ENCODE results near the gene SMTNL1.
"Not testable (repeated sequence)": the region's sequence is repeated elsewhere in the genome, so short reads cannot be mapped to it uniquely, and the experiment has no call there.

SMTNL1 gene

DNA sequence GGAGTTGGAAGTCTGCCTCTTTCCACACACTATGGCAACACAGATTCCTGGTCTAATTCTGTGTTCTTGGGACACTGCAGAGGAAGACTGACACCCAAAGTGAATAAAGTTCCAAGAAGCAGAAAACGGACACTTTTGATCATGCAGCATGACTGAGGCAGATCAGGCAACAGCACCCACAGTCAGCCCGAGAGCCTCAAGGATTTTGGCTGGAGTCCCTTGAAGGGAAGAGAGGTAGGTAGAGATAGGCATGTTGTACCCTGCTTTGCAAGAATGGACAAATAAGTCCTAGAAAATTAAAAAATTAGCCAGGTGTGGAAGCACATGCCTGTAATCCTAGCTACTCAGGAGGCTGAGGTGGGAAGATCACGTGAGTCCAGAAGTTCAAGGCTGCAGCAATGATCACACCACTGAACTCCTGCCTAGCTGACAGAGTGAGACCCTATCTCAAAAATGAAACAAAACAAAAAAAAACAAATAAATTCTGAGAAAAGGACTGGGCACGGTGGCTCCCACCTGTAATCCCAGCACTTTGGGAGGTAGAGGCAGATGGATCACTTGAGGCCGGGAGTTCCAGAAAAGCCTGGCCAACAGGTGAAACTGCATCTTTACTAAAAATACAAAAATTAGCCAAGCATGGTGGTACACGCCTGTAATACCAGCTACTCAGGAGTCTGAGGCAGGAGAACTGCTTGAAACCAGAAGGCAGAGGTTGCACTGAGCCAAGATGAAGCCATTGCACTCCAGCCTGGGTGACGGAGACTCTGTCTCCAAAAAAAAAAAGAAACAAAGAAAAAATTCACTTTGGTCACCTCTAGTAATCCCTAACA lies 28.8 kb upstream of the SMTNL1 start:
- DNase-seq (ENCODE audit: low read depth in 3 of 3, low spot score in 1 of 3): no peak

DNA sequence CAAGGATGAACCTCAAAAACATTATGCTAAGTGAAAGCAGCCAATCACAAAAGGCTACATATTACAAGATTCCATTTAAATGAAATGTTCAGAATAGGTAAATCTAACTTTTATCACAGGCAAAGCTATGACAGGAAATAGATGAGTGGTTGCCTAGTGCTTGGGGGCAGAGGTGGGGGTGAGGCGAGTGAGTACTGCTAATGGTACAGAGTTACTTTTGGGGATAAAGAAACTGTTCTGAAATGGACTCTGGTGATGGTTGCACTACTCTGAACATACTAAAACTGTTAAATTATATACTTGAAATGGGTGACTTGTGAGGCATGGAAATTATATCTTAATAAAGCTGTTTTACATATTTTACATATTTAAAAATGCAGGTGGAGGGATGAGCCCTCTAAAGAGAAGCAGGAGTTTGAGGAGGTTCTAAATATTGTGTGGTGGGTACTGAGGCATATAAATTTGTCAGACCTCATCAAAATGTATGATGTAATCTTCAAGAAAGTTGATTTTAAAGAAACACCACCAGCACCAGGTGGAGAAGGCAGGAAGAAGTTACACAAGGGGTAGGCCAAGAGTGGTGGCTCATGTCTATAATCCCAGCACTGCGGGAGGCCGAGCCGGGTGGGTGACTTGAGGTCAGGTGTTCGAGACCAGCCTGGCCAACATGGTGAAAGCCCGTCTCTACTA lies 25.5 kb upstream of the SMTNL1 start:
- DNase-seq (ENCODE audit: low read depth in 3 of 3, low spot score in 1 of 3): no peak

DNA sequence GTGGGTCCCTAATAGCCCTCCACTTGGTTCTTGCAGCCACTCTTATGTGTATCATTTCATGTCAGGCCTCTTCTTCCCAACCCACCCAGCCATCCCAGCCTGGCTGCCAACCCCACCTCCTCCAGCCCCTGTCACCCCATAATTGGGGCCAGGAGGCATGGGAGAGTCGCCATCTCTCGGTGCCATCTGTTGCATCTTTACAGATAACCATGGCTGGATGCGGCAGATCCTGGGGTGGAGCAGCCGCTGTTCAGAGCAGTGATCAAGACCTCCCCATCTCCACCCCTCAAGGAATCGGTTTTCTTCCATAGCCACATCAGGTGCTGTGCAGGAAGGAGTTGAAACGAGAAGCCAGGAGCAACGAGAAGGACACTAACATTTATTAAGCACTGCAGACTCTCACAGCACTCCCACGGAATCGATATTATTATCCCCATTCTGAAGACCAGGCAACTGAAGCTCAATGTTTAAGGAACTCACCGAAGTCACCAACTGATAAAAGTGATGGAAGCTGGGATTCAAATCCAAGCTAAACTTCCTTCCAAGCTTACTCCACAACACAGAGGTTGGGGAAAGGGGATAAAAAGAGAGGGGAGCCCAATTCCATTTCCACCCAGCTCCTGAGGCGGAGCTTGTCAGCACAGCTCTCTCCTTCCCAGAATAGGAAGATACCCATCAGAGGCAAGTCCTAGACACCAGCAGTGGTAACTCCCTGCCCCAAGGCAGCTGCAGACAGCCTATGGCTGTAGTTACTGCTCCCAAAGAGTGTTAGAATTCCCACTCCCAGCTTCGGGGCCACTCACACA lies 24.5 kb upstream of the SMTNL1 start:
- DNase-seq (ENCODE audit: low read depth in 3 of 3, low spot score in 1 of 3): no peak

DNA sequence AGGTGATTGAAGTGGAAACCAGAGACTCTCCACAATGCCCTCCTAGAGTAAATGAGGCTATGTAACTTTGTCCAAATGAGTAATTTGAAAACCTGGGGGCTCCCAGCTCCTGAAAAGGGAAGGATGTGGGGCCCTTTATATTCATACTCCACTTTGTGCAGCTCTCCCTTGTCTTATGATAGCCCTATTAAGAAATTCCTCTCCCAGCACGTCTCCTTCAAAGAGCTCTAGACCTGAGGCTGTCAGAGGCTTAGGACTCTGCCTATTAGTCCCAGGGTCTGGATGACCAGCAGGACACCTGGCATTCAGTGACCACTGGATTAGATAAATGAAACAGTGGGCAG lies 24.0 kb upstream of the SMTNL1 start:
- no peak for DNase-seq (ENCODE audit: low read depth in 3 of 3, low spot score in 1 of 3)

GRCh38 chr11:57513911-57514537 lies 23.4 kb upstream of the SMTNL1 start:
- DNase-seq (ENCODE audit: low read depth in 3 of 3, low spot score in 1 of 3): peak in 1 of 3 donors; percentile 37

DNA sequence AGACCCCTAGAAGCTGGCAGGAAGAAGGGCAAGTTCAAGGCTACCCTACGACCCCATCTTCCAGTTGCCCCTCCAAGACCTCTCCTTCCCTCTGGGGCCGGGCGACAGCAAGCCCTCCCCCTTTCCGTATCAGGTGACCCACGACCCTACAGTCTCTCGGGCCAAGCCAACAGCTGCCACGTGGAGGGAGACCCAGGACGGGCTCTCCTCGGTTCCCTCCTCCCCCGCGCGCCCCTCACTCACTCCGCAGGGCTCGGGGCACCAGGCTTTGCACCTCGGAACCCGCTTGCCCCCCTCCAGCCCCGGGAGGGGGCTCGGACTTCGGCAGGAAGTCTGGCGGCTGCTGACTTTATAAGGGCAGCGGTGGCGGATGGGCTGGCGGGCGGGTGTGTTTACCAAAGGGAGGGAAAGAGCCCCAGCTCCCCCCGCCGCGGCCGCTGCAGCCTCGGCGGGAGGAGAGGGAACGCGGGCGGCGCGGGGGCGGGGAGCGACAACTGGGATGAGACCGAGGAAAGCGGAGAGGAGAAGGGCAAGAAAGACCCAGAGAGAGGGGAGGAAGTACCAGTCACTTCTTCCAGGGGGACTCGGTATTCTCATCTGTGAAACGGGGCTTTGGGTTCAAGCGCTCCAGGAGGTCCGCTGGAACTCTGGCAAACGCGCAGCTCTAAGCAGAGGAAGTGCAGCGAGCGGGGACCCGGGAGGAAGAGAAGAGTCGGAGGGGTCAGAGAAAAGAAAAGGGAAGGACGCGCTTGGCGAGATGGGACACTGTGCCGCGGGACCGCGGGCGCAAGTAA lies 22.7 kb upstream of the SMTNL1 start:
- peak in 2 of 3 donors; percentile 24 to 35 for DNase-seq (ENCODE audit: low read depth in 3 of 3, low spot score in 1 of 3)

GRCh38 chr11:57515332-57516060 lies 21.9 kb upstream of the SMTNL1 start, which contains the start of gene SLC43A1:
TSS of gene SLC43A1 (minus strand) at chr11:57515702. CDS start at chr11:57514111, 1,591 bp downstream.
- peak in 1 of 3 donors; percentile 24 for DNase-seq (ENCODE audit: low read depth in 3 of 3, low spot score in 1 of 3)

GRCh38 chr11:57516061-57516443 lies 21.3 kb upstream of the SMTNL1 start:
- DNase-seq (ENCODE audit: low read depth in 3 of 3, low spot score in 1 of 3): no peak

DNA sequence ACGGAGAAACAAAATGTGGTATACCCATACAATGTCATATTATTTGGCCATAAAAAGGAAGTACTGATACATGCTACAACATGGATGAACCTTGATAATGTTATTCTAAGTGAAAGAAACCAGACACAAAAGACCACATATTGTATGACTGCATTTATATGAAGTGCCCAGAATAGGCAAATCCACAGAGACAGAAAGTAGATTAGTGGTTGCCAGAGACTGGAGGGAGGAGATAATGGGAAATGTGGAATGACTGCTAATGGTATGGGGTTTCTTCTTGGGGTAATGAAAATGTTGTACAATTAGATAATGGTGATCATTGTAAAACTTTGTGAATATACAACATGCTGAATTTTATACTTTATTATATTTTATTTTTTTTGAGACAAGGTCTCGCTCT lies 16.3 kb upstream of the SMTNL1 start:
- DNase-seq (ENCODE audit: low read depth in 3 of 3, low spot score in 1 of 3): no peak

DNA sequence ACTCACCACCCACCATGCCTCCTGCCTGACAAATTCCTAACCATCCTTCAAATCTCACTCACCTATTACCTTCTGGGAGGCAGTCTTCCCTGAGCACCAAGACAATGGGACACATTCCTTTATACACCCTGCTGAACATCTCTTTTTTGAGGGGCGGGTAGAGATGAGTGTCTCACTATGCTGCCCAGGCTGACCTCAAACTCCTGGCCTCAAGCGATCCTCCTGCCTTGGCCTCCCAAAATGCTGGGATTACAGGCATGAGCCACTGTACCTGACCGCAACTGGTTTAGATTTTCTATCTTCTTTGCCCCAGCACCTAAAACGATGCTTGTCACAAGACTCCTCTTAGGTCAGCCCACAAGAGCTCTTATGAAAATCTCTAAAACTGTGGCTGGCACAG lies 14.0 kb upstream of the SMTNL1 start:
- no peak for DNase-seq (ENCODE audit: low read depth in 3 of 3, low spot score in 1 of 3)

DNA sequence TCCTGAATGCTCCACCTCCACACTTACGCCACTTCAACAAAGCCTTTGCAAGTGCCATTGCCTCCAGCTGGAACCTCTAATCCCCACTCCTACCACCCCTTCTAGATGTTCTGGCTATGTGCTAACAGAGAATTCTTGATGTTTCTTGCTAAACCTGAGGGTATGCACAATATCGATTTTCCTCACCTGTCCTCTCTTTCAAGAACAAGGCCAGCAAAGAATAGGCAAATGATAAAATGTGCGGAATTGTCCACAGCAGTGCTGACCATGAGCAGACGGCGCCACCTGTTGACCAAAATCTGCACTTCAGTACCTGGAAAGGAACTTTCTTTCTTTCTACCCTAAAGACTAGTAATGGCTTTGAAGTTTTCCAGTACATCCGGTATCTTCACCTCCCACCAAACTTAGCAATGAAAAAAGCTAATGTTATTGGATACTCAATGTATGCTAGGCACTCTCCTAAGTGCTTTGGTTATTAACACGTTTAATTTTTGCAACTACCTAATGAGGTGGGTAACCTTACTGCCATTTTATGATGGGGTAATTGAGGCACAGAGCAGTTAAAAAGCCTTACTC lies 10.3 kb upstream of the SMTNL1 start:
- peak; percentile 35 to 66 (median 45) for DNase-seq (ENCODE audit: low read depth in 3 of 3, low spot score in 1 of 3)

DNA sequence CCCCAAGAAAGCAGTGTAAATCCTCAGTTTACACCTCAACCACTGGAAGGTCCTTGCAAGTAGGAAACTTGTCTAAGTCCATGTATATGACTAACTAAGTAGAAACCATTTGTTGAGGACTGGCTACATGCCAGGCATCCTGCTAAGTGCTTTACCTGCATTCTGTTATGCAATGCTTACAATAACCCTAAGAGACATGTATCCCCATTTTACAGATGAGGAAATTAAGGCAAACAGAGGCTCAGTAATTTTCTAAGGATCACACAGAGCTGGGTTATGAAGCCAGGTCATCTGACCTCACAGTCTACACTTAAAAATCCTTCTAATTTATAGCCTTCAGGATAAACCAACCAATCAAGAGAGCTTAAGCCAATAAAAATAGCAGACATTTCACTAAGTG lies 8.4 kb upstream of the SMTNL1 start:
- DNase-seq (ENCODE audit: low read depth in 3 of 3, low spot score in 1 of 3): no peak

- DNase-seq (ENCODE audit: low read depth in 3 of 3, low spot score in 1 of 3): no peak
These were observed 7.2 kb upstream of the SMTNL1 start for GRCh38 chr11:57530215-57530595.

DNA sequence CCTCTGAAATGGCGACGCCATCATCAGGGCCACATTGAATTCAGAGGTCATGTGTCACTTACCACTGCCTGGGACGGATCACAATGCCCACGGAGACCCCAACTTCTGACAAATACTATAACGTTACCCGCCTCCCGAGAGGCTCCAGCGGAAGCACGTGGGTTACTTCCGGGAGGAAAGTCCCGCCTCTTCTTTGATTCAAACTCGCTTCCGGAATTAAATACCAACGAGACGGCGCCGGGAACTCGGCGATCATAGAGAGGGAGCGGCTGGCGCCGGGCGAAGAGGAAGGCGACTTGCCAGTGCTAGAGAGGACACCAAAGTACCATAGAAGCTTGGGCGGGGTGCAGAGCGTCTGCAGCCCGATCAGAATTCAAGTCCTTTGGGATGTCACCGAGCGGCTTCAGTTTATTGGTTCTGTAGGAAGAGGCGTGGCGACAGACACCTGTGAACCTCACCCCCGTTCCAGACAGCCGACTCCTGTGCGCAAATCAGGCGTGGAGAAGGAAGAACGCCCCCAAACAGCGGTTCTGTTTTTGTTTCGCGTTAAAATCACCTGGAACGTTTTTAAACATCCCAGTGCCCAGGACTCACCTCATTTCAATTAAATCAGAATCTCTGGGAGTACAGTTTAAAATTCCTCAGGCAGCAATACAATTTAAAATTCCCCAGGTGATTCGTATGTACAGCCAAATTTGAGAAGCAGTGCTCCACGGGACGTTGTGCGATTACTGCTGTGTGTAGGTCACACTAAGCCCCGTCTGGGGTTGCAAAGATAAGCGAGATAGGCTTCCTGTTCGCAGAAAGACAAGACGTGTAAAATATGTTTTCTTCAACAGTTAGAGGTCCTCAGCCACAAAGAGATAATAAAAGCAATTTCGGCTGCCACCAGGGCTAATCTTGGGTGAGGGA lies 6.5 kb upstream of the SMTNL1 start, which contains the start of gene TIMM10:
Gene TIMM10, minus strand, starts transcription at position 159 of the 912 bp plus-strand sequence. CDS start 565 bp downstream, outside the sequence.
- peak; percentile 71 to 87 (median 84) for DNase-seq (ENCODE audit: low read depth in 3 of 3, low spot score in 1 of 3)

DNA sequence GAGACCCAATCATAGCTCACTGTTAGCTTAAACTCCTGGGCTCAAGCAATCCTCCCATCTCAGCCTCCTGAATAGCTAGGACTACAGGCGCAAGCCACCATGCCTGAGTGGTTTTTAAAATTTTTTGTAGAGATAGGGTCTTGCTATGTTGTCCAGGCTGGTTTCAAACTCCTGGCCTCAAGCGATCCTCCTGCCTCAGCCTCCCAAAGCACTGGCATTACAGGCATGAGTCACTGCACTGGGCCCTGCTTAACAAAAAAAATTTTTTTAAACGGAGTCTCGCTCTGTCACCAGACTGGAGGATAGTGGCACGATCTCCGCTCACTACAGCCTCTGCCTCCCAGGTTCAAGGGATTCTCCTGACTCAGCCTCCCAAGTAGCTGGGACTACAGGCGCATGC lies 2.9 kb upstream of the SMTNL1 start:
- DNase-seq (ENCODE audit: low read depth in 3 of 3, low spot score in 1 of 3): not testable (repeated sequence)

DNA sequence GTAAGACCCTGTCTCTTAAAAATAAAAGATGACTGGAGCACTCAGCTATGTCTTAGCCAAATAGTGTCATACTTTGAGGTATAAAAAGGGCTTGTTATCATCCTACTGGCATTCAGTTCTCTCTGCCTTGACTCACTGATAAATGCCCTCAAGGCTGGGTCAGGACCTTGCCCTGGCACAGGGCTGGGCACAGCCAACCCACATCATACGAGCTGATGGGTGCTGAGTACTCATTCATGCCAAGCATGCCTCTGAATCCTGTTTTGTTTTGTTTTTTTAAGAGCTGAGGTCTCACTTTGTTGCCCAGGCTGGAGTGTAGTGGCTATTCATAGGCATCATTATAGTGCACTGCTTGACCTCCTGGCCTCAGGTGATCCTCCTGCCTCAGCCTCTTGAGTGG lies 1.9 kb downstream of the SMTNL1 start:
- no peak for DNase-seq (ENCODE audit: low read depth in 3 of 3, low spot score in 1 of 3)

DNA sequence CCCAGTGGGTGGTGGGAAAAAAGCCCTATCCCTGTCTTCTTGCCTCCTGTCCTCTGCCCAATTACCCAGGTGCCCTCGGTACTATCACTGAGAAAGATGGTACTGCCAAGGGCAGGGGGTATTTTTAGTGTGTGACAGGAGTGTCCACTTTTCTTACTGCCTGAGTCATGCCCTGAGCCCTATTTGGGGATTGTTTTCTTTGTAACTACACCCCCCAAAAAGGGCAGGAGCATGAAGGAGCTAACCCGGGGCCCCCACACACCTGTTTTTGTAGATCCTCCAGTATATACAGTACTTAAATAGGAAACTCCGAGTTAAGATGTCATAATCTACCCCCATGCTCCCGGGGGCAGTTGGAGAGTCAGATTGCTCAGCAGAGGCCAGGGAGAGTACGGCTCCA lies 3.8 kb downstream of the SMTNL1 start:
- no peak for DNase-seq (ENCODE audit: low read depth in 3 of 3, low spot score in 1 of 3)

GRCh38 chr11:57542582-57542981 lies 5.2 kb downstream of the SMTNL1 start:
- DNase-seq (ENCODE audit: low read depth in 3 of 3, low spot score in 1 of 3): no peak
